Tibial nerve (tissue), 3 donors: ENCODE data around the gene CERS1.

Source experiments
- POLR2A ChIP-seq, 2 donors: fragments of 450-650 bp; IDR thresholded peaks; one replicate each; pipeline ENCODE4 v1.6.1; 2017; ENCODE audit warnings: antibody characterized with exemption in 2 of 2, mild to moderate bottlenecking in 2 of 2, moderate library complexity in 2 of 2
- TF ChIP-seq, protein P1 (sequence below), 5 experiments: fragments of 200-600 bp in 3 of 5; fragments of 450-650 bp in 2 of 5; sonication (generic) in 3 of 5; IDR thresholded peaks; one replicate each; pipeline ENCODE4 v1.5.1; 2016 to 2019; ENCODE audit warnings: antibody characterized with exemption in 5 of 5, mild to moderate bottlenecking in 3 of 5, moderate library complexity in 2 of 5

DNA sequence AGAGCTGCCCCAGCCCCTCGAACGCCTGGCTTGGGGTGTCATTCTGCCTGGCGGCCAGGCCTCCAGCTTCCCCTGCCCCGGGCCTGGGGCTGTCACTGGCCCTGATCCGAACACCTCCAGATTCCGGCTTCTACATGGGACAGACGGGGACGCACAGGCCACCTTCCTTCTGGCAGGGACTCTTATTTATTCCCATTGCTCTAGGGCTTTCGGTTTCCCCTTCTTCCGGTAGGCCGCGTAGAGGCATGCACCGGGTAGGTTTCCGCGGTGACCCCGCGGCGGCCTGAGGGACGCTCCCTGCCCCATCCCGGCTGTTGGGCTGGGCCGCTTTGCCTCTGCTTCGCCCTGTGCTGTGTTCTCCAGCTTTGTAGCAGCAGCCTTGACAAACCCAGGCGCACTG lies 28.2 kb downstream of the CERS1 start:
- TF ChIP-seq, protein P1, sequence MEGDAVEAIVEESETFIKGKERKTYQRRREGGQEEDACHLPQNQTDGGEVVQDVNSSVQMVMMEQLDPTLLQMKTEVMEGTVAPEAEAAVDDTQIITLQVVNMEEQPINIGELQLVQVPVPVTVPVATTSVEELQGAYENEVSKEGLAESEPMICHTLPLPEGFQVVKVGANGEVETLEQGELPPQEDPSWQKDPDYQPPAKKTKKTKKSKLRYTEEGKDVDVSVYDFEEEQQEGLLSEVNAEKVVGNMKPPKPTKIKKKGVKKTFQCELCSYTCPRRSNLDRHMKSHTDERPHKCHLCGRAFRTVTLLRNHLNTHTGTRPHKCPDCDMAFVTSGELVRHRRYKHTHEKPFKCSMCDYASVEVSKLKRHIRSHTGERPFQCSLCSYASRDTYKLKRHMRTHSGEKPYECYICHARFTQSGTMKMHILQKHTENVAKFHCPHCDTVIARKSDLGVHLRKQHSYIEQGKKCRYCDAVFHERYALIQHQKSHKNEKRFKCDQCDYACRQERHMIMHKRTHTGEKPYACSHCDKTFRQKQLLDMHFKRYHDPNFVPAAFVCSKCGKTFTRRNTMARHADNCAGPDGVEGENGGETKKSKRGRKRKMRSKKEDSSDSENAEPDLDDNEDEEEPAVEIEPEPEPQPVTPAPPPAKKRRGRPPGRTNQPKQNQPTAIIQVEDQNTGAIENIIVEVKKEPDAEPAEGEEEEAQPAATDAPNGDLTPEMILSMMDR (IDR thresholded peaks at IDR 0.05), result no peak
- TF ChIP-seq POLR2A (IDR thresholded peaks at IDR 0.05), result no peak
